ENCODE measurements around the gene CNDP2. TPM values are rescaled to one million over a fixed set of nuclear protein-coding genes. Genes with fewer than 3 reads are reported as not detected.
"Not testable (repeated sequence)": the region's sequence is repeated elsewhere in the genome, so short reads cannot be mapped to it uniquely, and the experiment has no call there.

Gene CNDP2
- total RNA-seq, 1 donor from 2014 or later = 113 TPM

- Mint-ChIP-seq H3K9me3 (ENCODE audit: unreplicated experiment) (no peaks in the 10 kb centered on the region), H3K4me1 (ENCODE audit: unreplicated experiment) (peaks cover 10% of the 10 kb centered on the region), H3K4me3 (ENCODE audit: unreplicated experiment) (no peak overlapping the region), H3K27me3 (ENCODE audit: unreplicated experiment) (peaks cover 3% of the 10 kb centered on the region), H3K27ac (ENCODE audit: unreplicated experiment) (no peak overlapping the region), H3K36me3 (ENCODE audit: low read depth, unreplicated experiment) (peaks cover 37% of the 10 kb centered on the region)
- no peak for TF ChIP-seq CTCF (IDR thresholded peaks at IDR 0.05; ENCODE audit: unreplicated experiment)
- no peak for DNase-seq (ENCODE audit: low spot score)
These were observed 27.9 kb downstream of the CNDP2 start for GRCh38 chr18:74524097-74524496.

- H3K4me3 Mint-ChIP-seq (ENCODE audit: unreplicated experiment); H3K27me3 Mint-ChIP-seq (ENCODE audit: unreplicated experiment); H3K27ac Mint-ChIP-seq (ENCODE audit: unreplicated experiment); DNase-seq (ENCODE audit: low spot score); H3K4me1 Mint-ChIP-seq (ENCODE audit: unreplicated experiment); H3K9me3 Mint-ChIP-seq (ENCODE audit: unreplicated experiment): not testable (repeated sequence)
- peaks cover 30% of the 10 kb centered on the region for H3K36me3 Mint-ChIP-seq (ENCODE audit: low read depth, unreplicated experiment)
These were observed 28.8 kb downstream of the CNDP2 start for GRCh38 chr18:74524915-74525314.

- H3K4me3 Mint-ChIP-seq (ENCODE audit: unreplicated experiment) = no peak overlapping the region
- H3K4me1 Mint-ChIP-seq (ENCODE audit: unreplicated experiment) = peaks cover 10% of the 10 kb centered on the region
- no peak for DNase-seq (ENCODE audit: low spot score)
- no peaks in the 10 kb centered on the region for H3K9me3 Mint-ChIP-seq (ENCODE audit: unreplicated experiment)
- no peak overlapping the region for H3K27ac Mint-ChIP-seq (ENCODE audit: unreplicated experiment)
- no peak for TF ChIP-seq CTCF (IDR thresholded peaks at IDR 0.05; ENCODE audit: unreplicated experiment)
- H3K36me3 Mint-ChIP-seq (ENCODE audit: low read depth, unreplicated experiment) = peaks cover 22% of the 10 kb centered on the region
- H3K27me3 Mint-ChIP-seq (ENCODE audit: unreplicated experiment) = peaks cover 3% of the 10 kb centered on the region
These were observed 29.6 kb downstream of the CNDP2 start for GRCh38 chr18:74525741-74526140.

GRCh38 chr18:74526488-74526887 lies 30.3 kb downstream of the CNDP2 start:
- peaks cover 15% of the 10 kb centered on the region for H3K36me3 Mint-ChIP-seq (ENCODE audit: low read depth, unreplicated experiment)
- H3K4me3 Mint-ChIP-seq (ENCODE audit: unreplicated experiment) = no peak overlapping the region
- DNase-seq (ENCODE audit: low spot score) = no peak
- no peak for TF ChIP-seq CTCF (IDR thresholded peaks at IDR 0.05; ENCODE audit: unreplicated experiment)
- H3K27me3 Mint-ChIP-seq (ENCODE audit: unreplicated experiment) = peaks cover 3% of the 10 kb centered on the region
- H3K4me1 Mint-ChIP-seq (ENCODE audit: unreplicated experiment) = peaks cover 10% of the 10 kb centered on the region
- H3K27ac Mint-ChIP-seq (ENCODE audit: unreplicated experiment) = no peak overlapping the region
- H3K9me3 Mint-ChIP-seq (ENCODE audit: unreplicated experiment) = no peaks in the 10 kb centered on the region

- no peak for TF ChIP-seq CTCF (IDR thresholded peaks at IDR 0.05; ENCODE audit: unreplicated experiment)
- no peaks in the 10 kb centered on the region for H3K9me3 Mint-ChIP-seq (ENCODE audit: unreplicated experiment)
- H3K36me3 Mint-ChIP-seq (ENCODE audit: low read depth, unreplicated experiment) = no peaks in the 10 kb centered on the region
These were observed 32.3 kb downstream of the CNDP2 start for GRCh38 chr18:74528478-74528877.

GRCh38 chr18:74528913-74529312 lies 32.8 kb downstream of the CNDP2 start:
- H3K27me3 Mint-ChIP-seq (ENCODE audit: unreplicated experiment) = peaks cover 2% of the 10 kb centered on the region
- DNase-seq (ENCODE audit: low spot score) = no peak
- TF ChIP-seq CTCF (IDR thresholded peaks at IDR 0.05; ENCODE audit: unreplicated experiment) = no peak
- H3K9me3 Mint-ChIP-seq (ENCODE audit: unreplicated experiment) = no peaks in the 10 kb centered on the region
- H3K36me3 Mint-ChIP-seq (ENCODE audit: low read depth, unreplicated experiment) = no peaks in the 10 kb centered on the region
- no peak overlapping the region for H3K27ac Mint-ChIP-seq (ENCODE audit: unreplicated experiment)
- H3K4me3 Mint-ChIP-seq (ENCODE audit: unreplicated experiment) = no peak overlapping the region
- peaks cover 10% of the 10 kb centered on the region for H3K4me1 Mint-ChIP-seq (ENCODE audit: unreplicated experiment)

More at GRCh38 chr18:74528478-74528877, 32.3 kb downstream of the CNDP2 start:
- no peak overlapping the region for H3K27ac Mint-ChIP-seq (ENCODE audit: unreplicated experiment)
- peaks cover 2% of the 10 kb centered on the region for H3K27me3 Mint-ChIP-seq (ENCODE audit: unreplicated experiment)
- peaks cover 10% of the 10 kb centered on the region for H3K4me1 Mint-ChIP-seq (ENCODE audit: unreplicated experiment)
- DNase-seq (ENCODE audit: low spot score) = no peak
- H3K4me3 Mint-ChIP-seq (ENCODE audit: unreplicated experiment) = no peak overlapping the region
